Measurements from ENCODE around the gene AGBL4. TPM values are rescaled to one million over a fixed set of nuclear protein-coding genes. Genes with fewer than 3 reads are reported as not detected.

The AGBL4 gene
- total RNA-seq, 1 donor from 2014 or later: not detected

- DNase-seq: no peak
- no peak overlapping the region for H3K4me3 ChIP-seq
- no peaks in the 10 kb centered on the region for H3K36me3 ChIP-seq
- no peaks in the 10 kb centered on the region for H3K27me3 ChIP-seq
- H3K27ac ChIP-seq: no peak overlapping the region
- no peaks in the 10 kb centered on the region for H3K9me3 ChIP-seq
- no peaks in the 10 kb centered on the region for H3K4me1 ChIP-seq
- intact Hi-C loops (cut with DNase I): no loop called here
- no peak for TF ChIP-seq CTCF (IDR thresholded peaks at IDR 0.05)
- peak; percentile 76 for ATAC-seq
These were observed 1092.1 kb downstream of the AGBL4 start for GRCh38 chr1:48931506-48932192.

DNA sequence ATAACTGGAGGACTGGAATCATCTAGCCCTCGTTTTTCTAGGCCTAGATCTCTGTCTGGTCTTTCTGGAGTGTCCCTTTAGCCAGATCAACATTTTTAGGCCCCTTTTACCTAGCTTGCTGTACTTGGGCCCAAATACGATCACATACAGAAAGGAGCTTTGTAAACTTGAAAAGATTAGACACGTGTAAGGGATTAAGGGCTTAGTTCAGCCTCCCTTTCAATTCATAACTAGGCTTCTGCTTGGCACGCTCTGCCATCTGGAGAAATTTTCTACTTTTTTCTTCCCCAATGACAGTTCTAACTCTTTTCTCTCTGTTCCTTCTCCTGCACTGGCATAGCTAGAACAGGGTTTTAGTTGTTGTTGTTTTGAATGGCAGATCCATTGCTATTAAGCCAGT lies 1093.7 kb downstream of the AGBL4 start:
- Histone ChIP-seq H3K27ac (no peak overlapping the region), H3K4me3 (no peak overlapping the region), H3K4me1 (no peaks in the 10 kb centered on the region), H3K27me3 (no peaks in the 10 kb centered on the region), H3K36me3 (no peaks in the 10 kb centered on the region), H3K9me3 (no peaks in the 10 kb centered on the region)
- DNase-seq: no peak
- ATAC-seq: no peak
- intact Hi-C loops (cut with DNase I): no loop called here
- no peak for TF ChIP-seq CTCF (IDR thresholded peaks at IDR 0.05)

DNA sequence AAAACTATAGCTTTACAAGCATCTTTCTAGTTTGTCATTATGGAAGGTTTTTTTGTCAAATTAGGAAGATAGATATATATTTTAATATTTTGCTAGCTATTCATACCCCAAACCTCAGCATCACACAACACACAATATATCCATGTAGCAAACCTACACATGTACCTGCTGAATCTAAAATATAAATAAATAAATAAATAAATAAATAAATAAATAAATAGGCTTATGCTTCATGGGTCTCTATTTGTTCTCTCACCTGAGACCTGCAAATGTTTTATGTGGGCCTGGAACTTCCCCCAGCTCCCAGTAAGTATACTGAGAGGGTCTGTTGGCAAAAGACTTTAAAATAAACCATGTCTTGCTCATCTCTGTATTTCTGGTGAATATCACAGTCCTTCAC lies 1099.7 kb downstream of the AGBL4 start:
- H3K27me3 ChIP-seq: no peaks in the 10 kb centered on the region
- ATAC-seq: no peak

DNA sequence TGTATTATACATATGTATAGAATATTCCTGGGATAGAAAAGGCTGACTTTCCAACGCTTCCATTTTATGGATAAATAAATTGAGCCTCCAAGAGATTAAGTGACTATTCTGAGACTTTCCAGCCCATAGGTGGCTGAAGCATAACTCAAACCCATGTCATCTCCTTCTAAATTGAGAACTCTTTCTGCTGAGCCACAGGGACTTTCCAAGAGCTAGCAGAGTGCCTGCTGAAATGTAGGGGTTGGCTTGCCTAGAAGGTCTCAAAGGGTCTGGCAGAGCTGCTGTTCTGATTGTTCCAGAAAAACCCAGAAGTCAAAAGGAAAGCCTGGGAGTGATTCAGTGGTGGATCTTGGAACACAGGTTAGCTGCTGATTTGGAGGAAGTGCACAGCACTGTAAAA lies 1100.6 kb downstream of the AGBL4 start:
- ATAC-seq: no peak
- Histone ChIP-seq H3K4me1 (no peaks in the 10 kb centered on the region), H3K27ac (no peak overlapping the region), H3K4me3 (no peak overlapping the region), H3K27me3 (no peaks in the 10 kb centered on the region), H3K36me3 (no peaks in the 10 kb centered on the region), H3K9me3 (no peaks in the 10 kb centered on the region)
- intact Hi-C loops (cut with DNase I): no loop called here
- TF ChIP-seq CTCF (IDR thresholded peaks at IDR 0.05): no peak
- no peak for DNase-seq

More for the DNA sequence above, 1099.7 kb downstream of the AGBL4 start:
- Histone ChIP-seq H3K4me1 (no peaks in the 10 kb centered on the region), H3K36me3 (no peaks in the 10 kb centered on the region), H3K27ac (no peak overlapping the region), H3K4me3 (no peak overlapping the region), H3K9me3 (no peaks in the 10 kb centered on the region)
- intact Hi-C loops (cut with DNase I): no loop called here
- TF ChIP-seq CTCF (IDR thresholded peaks at IDR 0.05): no peak
- DNase-seq: no peak

- no peak for TF ChIP-seq CTCF (IDR thresholded peaks at IDR 0.05)
- no peak for ATAC-seq
- H3K27ac ChIP-seq: no peak overlapping the region
- no peaks in the 10 kb centered on the region for H3K4me1 ChIP-seq
- DNase-seq: no peak
- no peaks in the 10 kb centered on the region for H3K36me3 ChIP-seq
- H3K27me3 ChIP-seq: no peaks in the 10 kb centered on the region
- H3K9me3 ChIP-seq: no peaks in the 10 kb centered on the region
- intact Hi-C loops (cut with DNase I): no loop called here
- no peak overlapping the region for H3K4me3 ChIP-seq
These were observed 1102.9 kb downstream of the AGBL4 start for GRCh38 chr1:48920851-48921250.

All from upper lobe of right lung (tissue), 1 donor.